Measurements from ENCODE around the gene KATNB1.

GRCh38 chr16:57783116-57783515 lies 47.5 kb downstream of the KATNB1 start:
- TF ChIP-seq ELF4 (IDR thresholded peaks at IDR 0.05) (no peak), CTBP1 (IDR thresholded peaks at IDR 0.05; ENCODE audit: borderline replicate concordance) (no peak), TARDBP (IDR thresholded peaks at IDR 0.05) (no peak)

All from HEK293T (cell line).